ENCODE results near the gene CGB5. TPM values are rescaled to one million over a fixed set of nuclear protein-coding genes. Genes with fewer than 3 reads are reported as not detected.
A peak's percentile ranks its signal among the peaks of the same experiment; 100 is the strongest.

CGB5 gene
- total RNA-seq, 2 experiments from 2014 or later, result not detected

- no peaks in the 10 kb centered on the region for H3K9me3 Mint-ChIP-seq
- CTCF ChIA-PET, result no interaction called here
- ATAC-seq (ENCODE audit: poor library complexity), result no peak
These were observed 17.8 kb downstream of the CGB5 start for GRCh38 chr19:49061445-49061844.

GRCh38 chr19:49064029-49064629 is 20.5 kb downstream of the CGB5 start:
- H3K36me3 ChIP-seq (ENCODE audit: insufficient read depth, low read length), result no peaks in the 10 kb centered on the region
- Mint-ChIP-seq H3K4me1 (ENCODE audit: low read depth) (peaks cover 4% of the 10 kb centered on the region), H3K9me3 (no peaks in the 10 kb centered on the region), H3K27ac (no peak overlapping the region), H3K4me3 (no peak overlapping the region), H3K36me3 (ENCODE audit: low read depth) (no peaks in the 10 kb centered on the region), H3K27me3 (peaks cover 72% of the 10 kb centered on the region)
- intact Hi-C loops (cut with DNase I, micrococcal nuclease), result no loop called here
- CTCF ChIA-PET, result no interaction called here
- DNase-seq (no peak), ATAC-seq (ENCODE audit: poor library complexity) (no peak)
- H3K27me3 ChIP-seq (ENCODE audit: control insufficient read depth in 1 of 2, insufficient read depth in 2 of 2, low read length in 2 of 2), result peaks cover 33 to 51% of the 10 kb centered on the region in 2 experiments
- POLR2A ChIA-PET, result no interaction called here
- no peak for TF ChIP-seq CTCF (IDR thresholded peaks at IDR 0.05)
- peaks cover 0 to 7% of the 10 kb centered on the region in 2 experiments for H3K9me3 ChIP-seq (ENCODE audit: control insufficient read depth in 1 of 2, insufficient read depth in 1 of 2, low read length in 2 of 2)
- H3K27ac ChIP-seq (ENCODE audit: low read depth in 1 of 2, low read length in 2 of 2), result no peak overlapping the region
- H3K4me1 ChIP-seq (ENCODE audit: insufficient read depth, low read length), result peaks cover 8% of the 10 kb centered on the region
- H3K4me3 ChIP-seq (ENCODE audit: low read length), result no peak overlapping the region

More at GRCh38 chr19:49061445-49061844, 17.8 kb downstream of the CGB5 start:
- no peak for TF ChIP-seq CTCF (IDR thresholded peaks at IDR 0.05)
- H3K27ac Mint-ChIP-seq, result no peak overlapping the region
- intact Hi-C loops (cut with DNase I, micrococcal nuclease), result no loop called here
- Histone ChIP-seq H3K9me3 (ENCODE audit: control insufficient read depth in 1 of 2, insufficient read depth in 1 of 2, low read length in 2 of 2) (peaks cover 0 to 20% of the 10 kb centered on the region in 2 experiments), H3K36me3 (ENCODE audit: insufficient read depth, low read length) (no peaks in the 10 kb centered on the region), H3K27me3 (ENCODE audit: control insufficient read depth in 1 of 2, insufficient read depth in 2 of 2, low read length in 2 of 2) (peaks cover 40 to 58% of the 10 kb centered on the region in 2 experiments), H3K4me3 (ENCODE audit: low read length) (no peak overlapping the region), H3K27ac (ENCODE audit: low read depth in 1 of 2, low read length in 2 of 2) (no peak overlapping the region), H3K4me1 (ENCODE audit: insufficient read depth, low read length) (peaks cover 26% of the 10 kb centered on the region)
- H3K36me3 Mint-ChIP-seq (ENCODE audit: low read depth), result no peaks in the 10 kb centered on the region
- DNase-seq, result no peak
- no peak overlapping the region for H3K4me3 Mint-ChIP-seq
- peaks cover 21% of the 10 kb centered on the region for H3K4me1 Mint-ChIP-seq (ENCODE audit: low read depth)
- POLR2A ChIA-PET, result no interaction called here
- H3K27me3 Mint-ChIP-seq, result peaks cover 77% of the 10 kb centered on the region

- Histone ChIP-seq H3K4me1 (ENCODE audit: insufficient read depth, low read length) (peaks cover 8% of the 10 kb centered on the region), H3K27me3 (ENCODE audit: control insufficient read depth in 1 of 2, insufficient read depth in 2 of 2, low read length in 2 of 2) (peaks cover 37 to 57% of the 10 kb centered on the region in 2 experiments), H3K4me3 (ENCODE audit: low read length) (no peak within 1 kb of the TSS), H3K27ac (ENCODE audit: low read depth in 1 of 2, low read length in 2 of 2) (no peak within 1 kb of the TSS), H3K36me3 (ENCODE audit: insufficient read depth, low read length) (no peaks in the 10 kb centered on the region), H3K9me3 (ENCODE audit: control insufficient read depth in 1 of 2, insufficient read depth in 1 of 2, low read length in 2 of 2) (peaks cover 0 to 7% of the 10 kb centered on the region in 2 experiments)
- H3K4me3 Mint-ChIP-seq, result no peak within 1 kb of the TSS
- no peaks in the 10 kb centered on the region for H3K4me1 Mint-ChIP-seq (ENCODE audit: low read depth)
- ChIA-PET CTCF (no interaction called here), POLR2A (no interaction called here)
- H3K9me3 Mint-ChIP-seq, result no peaks in the 10 kb centered on the region
- intact Hi-C loops (cut with DNase I, micrococcal nuclease), result no loop called here
- peaks cover 73% of the 10 kb centered on the region for H3K27me3 Mint-ChIP-seq
- H3K36me3 Mint-ChIP-seq (ENCODE audit: low read depth), result no peaks in the 10 kb centered on the region
- ATAC-seq (ENCODE audit: poor library complexity) (peak; percentile 52), DNase-seq (peak in 1 of 14 experiments; percentile 35)
- no peak for TF ChIP-seq CTCF (IDR thresholded peaks at IDR 0.05)
- no peak within 1 kb of the TSS for H3K27ac Mint-ChIP-seq
These were observed 21.3 kb downstream of the CGB5 start, which contains the start of gene NTF4 for GRCh38 chr19:49064768-49065611. Gene NTF4, minus strand, starts transcription at chr19:49064818. Its CDS starts 2,821 bp downstream, at chr19:49061997.

All from CD4-positive, alpha-beta T cell (primary cell).